IPS-18a (cell line): ENCODE results near the gene ZC2HC1B.

ENCODE experiments used
- H3K27ac ChIP-seq: one replicate; pipeline ENCODE4 v1.5.1; 2013; ENCODE audit warnings: low read length
- H3K27me3 ChIP-seq: one replicate; pipeline ENCODE4 v1.6.1; 2013; ENCODE audit warnings: mild to moderate bottlenecking, low read length; ENCODE audit not compliant: control insufficient read depth, insufficient read depth
- H3K36me3 ChIP-seq: one replicate; pipeline ENCODE4 v1.6.1; 2013; ENCODE audit warnings: low read depth, low read length; ENCODE audit not compliant: control insufficient read depth
- H3K4me1 ChIP-seq: one replicate; pipeline ENCODE4 v1.6.1; 2013; ENCODE audit warnings: low read depth, low read length; ENCODE audit not compliant: control insufficient read depth
- H3K4me3 ChIP-seq: one replicate; pipeline ENCODE4 v1.5.1; 2013; ENCODE audit warnings: low read length
- H3K9ac ChIP-seq: one replicate; pipeline ENCODE4 v1.6.1; 2013; ENCODE audit warnings: mild to moderate bottlenecking, low read length, moderate library complexity
- H3K9me3 ChIP-seq: one replicate; pipeline ENCODE4 v1.6.1; 2013; ENCODE audit warnings: low read depth, low read length; ENCODE audit not compliant: control insufficient read depth

Gene ZC2HC1B

DNA sequence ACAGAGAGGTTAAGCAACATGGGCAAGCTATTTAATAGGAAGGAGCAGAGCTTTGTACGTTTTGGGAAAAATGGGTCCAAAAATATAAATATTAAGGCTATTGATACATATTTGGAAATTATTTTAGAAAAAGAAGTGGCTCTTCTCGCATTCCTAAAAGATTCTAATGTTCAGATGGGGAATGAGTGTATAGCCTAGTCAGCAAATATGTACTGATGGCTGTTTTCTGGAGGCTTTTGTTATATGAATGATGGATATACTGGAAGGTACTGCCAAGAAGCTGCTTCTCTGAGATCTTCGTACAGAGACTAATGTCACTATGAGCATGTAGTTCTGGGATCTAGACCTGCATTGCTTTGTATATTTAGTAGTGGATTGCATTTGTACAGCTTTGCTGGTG, 72.1 kb downstream of the ZC2HC1B start:
- H3K9ac ChIP-seq, result no peak overlapping the region
- no peaks in the 10 kb centered on the region for H3K9me3 ChIP-seq
- no peaks in the 10 kb centered on the region for H3K36me3 ChIP-seq
- H3K4me3 ChIP-seq, result no peak overlapping the region
- H3K27ac ChIP-seq, result no peak overlapping the region
- H3K27me3 ChIP-seq, result peaks cover 4% of the 10 kb centered on the region
- H3K4me1 ChIP-seq, result peaks cover 13% of the 10 kb centered on the region

DNA sequence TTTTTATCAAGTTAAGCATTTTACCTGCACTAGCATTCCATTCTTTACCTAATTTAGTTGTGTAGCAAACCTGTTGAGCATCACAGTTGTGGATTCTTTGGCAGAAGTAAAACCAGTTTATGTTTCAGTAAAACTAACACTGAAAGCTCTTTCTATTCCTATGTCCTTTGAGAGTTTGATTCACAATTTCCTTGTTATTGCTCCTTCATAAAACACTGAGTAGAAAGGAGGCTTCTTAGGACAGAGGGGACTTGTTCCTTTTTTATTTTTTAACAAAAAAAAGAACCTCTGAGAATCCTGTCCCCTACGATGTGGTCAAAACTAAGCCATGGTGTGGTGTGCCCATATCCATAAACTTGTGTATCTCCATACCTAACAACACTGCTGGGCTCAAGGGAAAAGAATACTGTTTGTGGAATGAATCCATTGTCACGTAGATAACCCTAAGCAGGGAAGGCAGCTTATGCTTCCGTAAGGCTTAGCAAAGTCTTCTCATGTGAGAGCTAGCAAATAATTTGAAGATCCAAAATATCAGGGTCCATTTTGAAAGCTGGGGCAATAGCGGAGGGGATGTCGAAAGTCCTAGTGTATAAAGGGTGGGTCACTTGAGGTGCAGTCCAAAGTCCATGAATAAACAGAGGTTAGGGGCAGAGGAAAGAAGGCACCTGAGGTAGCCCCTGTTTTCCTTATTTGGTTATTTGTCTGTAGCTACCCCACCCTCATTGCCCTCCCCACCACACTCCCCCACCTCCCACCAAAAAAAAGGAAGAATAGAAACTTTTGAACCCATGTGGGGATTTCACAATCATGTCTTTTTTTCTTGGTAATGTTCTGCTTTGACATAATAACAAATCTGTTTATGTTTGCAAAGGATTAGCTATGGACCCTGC, 72.7 kb downstream of the ZC2HC1B start:
- H3K4me3 ChIP-seq, result no peak overlapping the region
- no peak overlapping the region for H3K27ac ChIP-seq
- peaks cover 4% of the 10 kb centered on the region for H3K27me3 ChIP-seq
- peaks cover 13% of the 10 kb centered on the region for H3K4me1 ChIP-seq
- H3K9me3 ChIP-seq, result no peaks in the 10 kb centered on the region
- no peaks in the 10 kb centered on the region for H3K36me3 ChIP-seq
- H3K9ac ChIP-seq, result no peak overlapping the region

DNA sequence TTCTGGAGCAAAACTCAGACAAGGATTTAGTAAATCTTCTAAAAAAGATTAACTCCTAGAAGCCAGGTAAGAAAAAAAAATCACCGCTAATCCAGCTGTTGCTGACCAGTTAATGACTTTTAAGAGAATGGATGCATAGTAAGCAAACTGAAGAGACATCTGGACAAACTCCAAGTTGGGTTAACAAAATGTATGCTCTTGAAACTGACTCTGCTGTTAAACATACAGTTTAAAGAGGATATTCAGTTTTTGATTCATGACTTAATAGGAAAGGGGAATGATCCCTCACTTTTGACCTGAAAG, 73.3 kb downstream of the ZC2HC1B start:
- Histone ChIP-seq H3K27me3 (peaks cover 4% of the 10 kb centered on the region), H3K36me3 (no peaks in the 10 kb centered on the region), H3K4me1 (peaks cover 13% of the 10 kb centered on the region), H3K4me3 (no peak overlapping the region), H3K27ac (no peak overlapping the region), H3K9me3 (no peaks in the 10 kb centered on the region), H3K9ac (no peak overlapping the region)

DNA sequence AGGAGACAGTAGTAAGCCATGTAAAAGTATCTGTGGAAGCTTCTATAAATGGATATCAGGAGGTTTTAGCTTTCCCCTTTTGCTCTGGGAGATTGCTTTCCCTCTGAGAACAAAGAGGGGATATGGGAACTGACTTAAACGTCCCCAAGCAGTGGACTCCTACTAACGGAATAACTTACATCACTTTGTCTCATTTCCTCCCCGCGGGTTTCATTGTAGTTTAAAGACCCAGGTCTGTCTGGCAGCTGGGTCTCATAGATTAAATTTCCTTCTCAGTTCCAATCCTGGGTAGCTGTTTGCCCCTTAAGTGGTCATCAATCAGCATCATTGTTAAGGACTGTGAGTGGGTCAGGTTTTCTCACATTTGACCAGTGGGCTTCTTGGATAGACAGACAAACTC, 75.1 kb downstream of the ZC2HC1B start:
- Histone ChIP-seq H3K27me3 (peaks cover 4% of the 10 kb centered on the region), H3K4me3 (no peak overlapping the region), H3K36me3 (no peaks in the 10 kb centered on the region), H3K27ac (no peak overlapping the region), H3K9ac (no peak overlapping the region), H3K9me3 (no peaks in the 10 kb centered on the region), H3K4me1 (peaks cover 13% of the 10 kb centered on the region)

DNA sequence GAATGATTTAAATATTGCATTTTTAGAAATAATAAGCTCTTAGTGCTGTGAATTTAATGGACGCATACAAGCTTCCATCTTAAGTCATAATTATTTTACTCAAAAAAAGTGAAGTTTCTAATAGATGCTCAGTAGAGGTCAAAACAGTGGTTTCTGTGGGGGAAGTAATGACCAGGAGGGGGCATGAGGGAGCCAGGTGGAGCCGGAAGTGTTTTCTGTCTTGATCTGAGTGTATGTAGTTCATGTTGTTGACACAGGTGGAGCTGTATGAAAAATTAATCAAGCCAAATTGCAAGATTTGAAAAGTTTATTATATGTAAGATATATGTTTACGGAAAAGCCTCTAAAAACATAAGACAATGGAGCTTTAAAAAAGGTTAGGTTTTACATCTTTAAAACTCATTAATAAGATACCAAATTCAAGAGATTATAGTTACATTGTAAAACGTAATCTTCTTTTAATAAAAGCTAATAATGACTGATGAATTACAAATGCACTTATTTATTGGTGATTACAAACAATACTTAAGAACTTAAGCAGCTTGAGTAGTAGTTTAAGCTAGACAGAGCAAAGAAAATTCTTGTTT, 75.8 kb downstream of the ZC2HC1B start:
- peaks cover 13% of the 10 kb centered on the region for H3K4me1 ChIP-seq
- H3K4me3 ChIP-seq, result no peak overlapping the region
- H3K27ac ChIP-seq, result no peak overlapping the region

DNA sequence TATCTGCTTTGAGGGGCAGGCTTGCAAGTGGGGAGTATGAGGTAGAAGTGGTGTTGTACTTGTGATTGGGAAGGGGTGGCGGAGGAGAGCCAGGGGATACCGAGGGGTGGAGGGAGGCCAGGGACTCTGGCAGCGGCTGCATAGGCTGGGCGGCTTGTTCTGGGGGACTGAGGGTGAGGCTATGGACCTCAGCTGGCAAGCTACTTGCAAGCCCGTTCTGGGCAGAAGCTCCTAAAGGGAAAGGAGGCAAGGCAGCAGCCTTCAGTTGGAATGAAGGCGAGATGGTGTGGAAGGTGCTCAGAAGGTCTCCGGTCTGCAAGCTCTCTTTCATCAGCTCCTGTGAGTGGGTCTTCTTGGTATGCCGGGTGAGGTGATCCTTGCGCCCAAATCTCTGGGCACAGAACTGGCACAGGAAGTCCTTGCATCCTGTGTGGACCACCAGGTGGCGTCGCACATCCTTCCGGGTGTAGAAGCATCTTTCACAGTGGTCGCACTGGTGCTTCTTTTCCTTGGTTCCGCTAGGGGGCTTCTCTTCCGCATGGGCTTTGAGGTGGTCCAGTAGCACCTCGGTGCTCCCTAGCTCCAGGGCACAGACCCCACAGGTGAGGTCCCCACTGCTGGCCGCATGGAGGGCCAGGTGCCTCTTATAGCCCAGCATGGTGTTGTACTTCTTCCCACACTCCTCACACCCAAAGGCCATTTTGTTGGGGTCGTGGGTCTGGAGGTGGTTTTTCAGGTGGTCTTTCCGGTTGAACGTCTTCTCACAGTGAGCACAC, 77.8 kb downstream of the ZC2HC1B start:
- Histone ChIP-seq H3K27ac (no peak overlapping the region), H3K9ac (no peak overlapping the region), H3K27me3 (no peaks in the 10 kb centered on the region), H3K36me3 (no peaks in the 10 kb centered on the region), H3K9me3 (no peaks in the 10 kb centered on the region), H3K4me1 (peaks cover 6% of the 10 kb centered on the region), H3K4me3 (no peak overlapping the region)

More for the DNA sequence above, 75.8 kb downstream of the ZC2HC1B start:
- Histone ChIP-seq H3K27me3 (peaks cover 4% of the 10 kb centered on the region), H3K36me3 (no peaks in the 10 kb centered on the region), H3K9ac (no peak overlapping the region), H3K9me3 (no peaks in the 10 kb centered on the region)

- H3K4me1 ChIP-seq, result peaks cover 16% of the 10 kb centered on the region
These were observed 83.9 kb downstream of the ZC2HC1B start for GRCh38 chr6:143948208-143948607.

DNA sequence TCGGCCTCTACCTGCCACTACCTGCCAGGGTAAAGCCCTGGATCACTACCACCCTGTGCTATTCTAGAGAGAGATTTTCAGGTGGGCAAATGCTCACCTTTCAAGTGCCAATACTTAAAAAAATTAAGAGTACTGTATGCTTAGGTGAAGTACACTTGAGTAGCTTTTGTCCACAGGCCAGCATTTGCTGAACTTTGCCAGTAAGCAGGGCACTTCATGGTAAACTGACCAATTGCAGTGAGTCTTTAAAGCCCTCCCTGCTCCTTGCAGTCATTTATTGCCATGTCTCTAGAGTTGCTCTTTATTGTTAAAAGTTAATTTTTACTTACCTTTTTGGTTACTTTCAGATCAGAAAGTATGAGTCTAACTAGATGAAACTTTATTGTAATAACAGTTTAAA, 85.3 kb downstream of the ZC2HC1B start:
- Histone ChIP-seq H3K4me3 (no peak overlapping the region), H3K9me3 (no peaks in the 10 kb centered on the region), H3K4me1 (peaks cover 17% of the 10 kb centered on the region), H3K9ac (no peak overlapping the region), H3K27me3 (peaks cover 4% of the 10 kb centered on the region), H3K27ac (no peak overlapping the region), H3K36me3 (no peaks in the 10 kb centered on the region)

More at GRCh38 chr6:143948208-143948607, 83.9 kb downstream of the ZC2HC1B start:
- no peaks in the 10 kb centered on the region for H3K9me3 ChIP-seq
- no peak overlapping the region for H3K27ac ChIP-seq
- H3K36me3 ChIP-seq, result no peaks in the 10 kb centered on the region
- no peak overlapping the region for H3K4me3 ChIP-seq
- no peak overlapping the region for H3K9ac ChIP-seq
- H3K27me3 ChIP-seq, result peaks cover 4% of the 10 kb centered on the region

DNA sequence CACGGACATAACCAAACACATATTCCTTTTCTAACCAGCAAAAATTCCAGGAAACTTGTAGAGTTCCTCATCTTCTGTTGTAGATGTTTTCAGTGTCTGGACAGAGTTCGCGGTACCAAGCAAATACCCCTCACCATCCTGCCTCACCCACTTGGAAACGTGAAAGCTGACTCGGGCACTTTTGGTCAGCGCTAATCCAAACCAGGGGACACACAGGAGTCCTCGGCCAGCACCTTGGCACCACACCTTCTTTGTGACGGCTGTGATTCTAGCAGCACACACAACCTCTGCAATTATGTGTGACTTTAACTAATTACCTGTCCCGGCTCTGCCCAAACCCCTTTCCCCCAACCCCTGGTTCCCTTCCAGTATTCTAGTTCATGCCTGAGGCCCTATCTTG, 85.7 kb downstream of the ZC2HC1B start:
- Histone ChIP-seq H3K4me3 (no peak overlapping the region), H3K36me3 (no peaks in the 10 kb centered on the region), H3K27me3 (peaks cover 7% of the 10 kb centered on the region), H3K4me1 (peaks cover 17% of the 10 kb centered on the region), H3K27ac (no peak overlapping the region), H3K9ac (no peak overlapping the region), H3K9me3 (no peaks in the 10 kb centered on the region)

DNA sequence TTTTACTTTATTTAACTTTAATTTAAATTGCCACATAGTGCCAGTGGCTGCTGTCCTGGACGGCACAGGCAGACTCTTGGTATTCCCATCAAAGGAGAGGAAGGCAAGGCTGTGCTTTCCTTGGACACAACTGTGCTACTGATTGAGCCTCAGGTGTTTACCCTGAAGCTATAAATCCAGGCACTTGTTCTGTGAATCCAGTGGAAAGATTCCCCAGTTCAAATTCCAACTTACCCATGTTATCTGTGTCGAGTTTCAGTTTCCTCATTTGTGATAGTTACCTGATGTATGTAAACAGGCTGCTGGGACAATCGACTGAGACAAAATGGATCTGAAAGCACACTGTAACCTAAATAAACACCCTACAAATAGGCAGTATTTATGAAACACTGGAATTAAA, 86.6 kb downstream of the ZC2HC1B start:
- H3K4me1 ChIP-seq, result peaks cover 17% of the 10 kb centered on the region
- no peak overlapping the region for H3K27ac ChIP-seq
- no peaks in the 10 kb centered on the region for H3K9me3 ChIP-seq
- no peaks in the 10 kb centered on the region for H3K36me3 ChIP-seq
- no peak overlapping the region for H3K9ac ChIP-seq
- no peak overlapping the region for H3K4me3 ChIP-seq
- H3K27me3 ChIP-seq, result peaks cover 16% of the 10 kb centered on the region

- H3K27me3 ChIP-seq, result peaks cover 29% of the 10 kb centered on the region
- no peak overlapping the region for H3K4me3 ChIP-seq
- H3K9me3 ChIP-seq, result no peaks in the 10 kb centered on the region
- H3K36me3 ChIP-seq, result no peaks in the 10 kb centered on the region
- no peak overlapping the region for H3K27ac ChIP-seq
- peaks cover 20% of the 10 kb centered on the region for H3K4me1 ChIP-seq
- H3K9ac ChIP-seq, result no peak overlapping the region
These were observed 87.9 kb downstream of the ZC2HC1B start for GRCh38 chr6:143952060-143952778.
